Measurements from ENCODE around the gene PLSCR2.

GRCh38 chr3:146501752-146502151, 32.4 kb upstream of the PLSCR2 start:
- TF ChIP-seq EZH2 (IDR thresholded peaks at IDR 0.05; ENCODE audit: insufficient read depth, poor library complexity, severe bottlenecking) (no peak), EZH2phosphoT487 (IDR thresholded peaks at IDR 0.05; ENCODE audit: insufficient read depth, low read depth) (no peak)
